ENCODE measurements around the gene IP6K1.
"Not testable (repeated sequence)": the region's sequence is repeated elsewhere in the genome, so short reads cannot be mapped to it uniquely, and the experiment has no call there.

The IP6K1 gene

GRCh38 chr3:49761661-49762060, 24.7 kb downstream of the IP6K1 start:
- no peak for DNase-seq

DNA sequence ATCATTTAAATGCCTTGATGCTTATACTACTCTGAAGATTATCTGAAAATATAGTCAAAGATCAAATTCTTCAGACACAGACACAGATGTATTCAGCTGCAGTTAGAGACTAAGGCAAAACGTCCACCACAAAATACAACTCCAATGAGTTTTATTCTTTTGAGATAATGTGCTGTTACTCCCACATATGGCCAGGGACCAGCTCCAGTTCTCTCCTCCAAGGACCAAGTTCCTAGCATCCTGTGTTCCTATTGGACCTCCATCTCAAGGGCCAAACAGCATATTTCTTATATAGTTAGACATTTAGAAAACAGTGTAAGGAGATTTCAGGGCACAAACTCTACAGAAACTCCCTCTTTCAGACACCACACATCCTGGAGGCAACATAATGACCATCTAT, 27.1 kb downstream of the IP6K1 start:
- DNase-seq = no peak

DNA sequence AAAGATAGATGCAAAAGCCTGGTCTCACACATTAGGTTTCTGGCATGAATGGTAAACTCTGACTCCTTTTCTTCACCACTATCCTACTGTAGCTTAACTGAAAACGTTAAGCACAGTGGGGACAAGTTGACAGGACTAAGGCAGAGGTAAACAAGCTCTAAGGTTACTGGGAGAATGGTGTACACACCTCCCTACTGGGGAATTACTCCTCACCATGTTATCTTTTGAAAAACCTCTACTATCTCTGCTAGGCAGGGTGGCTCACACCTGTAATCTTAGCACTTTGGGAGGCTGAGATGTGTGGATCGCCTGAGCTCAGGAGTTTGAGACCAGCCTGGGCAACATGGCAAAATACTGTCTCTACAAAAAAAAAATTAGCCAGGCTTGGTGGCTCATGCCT, 29.1 kb downstream of the IP6K1 start:
- DNase-seq = no peak

DNA sequence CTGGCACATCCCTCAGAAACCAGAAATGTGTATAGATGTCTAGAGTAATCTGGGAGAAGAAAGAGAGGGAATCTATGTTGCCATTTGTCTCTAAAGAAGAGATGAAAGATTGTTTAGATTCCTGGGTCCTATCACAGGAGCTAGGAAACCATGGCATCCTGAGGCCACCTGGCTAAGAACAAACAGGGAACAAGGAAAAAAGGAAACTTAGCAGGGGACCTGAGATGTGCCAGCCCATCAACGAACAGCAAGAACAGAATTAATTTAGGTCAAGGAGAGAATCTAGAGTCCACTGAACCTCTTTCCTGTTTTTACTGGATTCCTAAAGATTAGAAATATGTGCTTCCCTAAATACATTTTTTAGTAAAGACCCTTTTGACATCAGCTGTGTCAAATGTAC, 30.3 kb downstream of the IP6K1 start:
- no peak for DNase-seq

DNA sequence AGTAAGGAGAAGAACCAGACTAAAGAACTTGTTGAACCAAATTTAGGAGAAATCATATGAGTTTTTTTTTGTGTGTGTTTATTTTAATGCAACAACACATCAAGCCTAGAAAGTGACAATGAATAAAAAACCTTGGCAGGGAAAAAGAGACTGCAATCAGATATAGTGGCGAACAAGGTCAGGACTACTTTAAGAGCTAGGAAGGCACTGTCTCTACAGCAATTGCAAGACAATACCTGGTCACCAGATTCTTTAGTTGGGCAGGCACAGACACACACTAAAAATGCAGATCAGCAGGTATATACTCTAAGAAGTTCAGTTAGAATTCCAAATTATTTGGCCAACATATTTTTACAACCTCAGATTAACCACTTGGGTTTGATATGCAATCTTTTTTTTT, 31.8 kb downstream of the IP6K1 start:
- DNase-seq = no peak

DNA sequence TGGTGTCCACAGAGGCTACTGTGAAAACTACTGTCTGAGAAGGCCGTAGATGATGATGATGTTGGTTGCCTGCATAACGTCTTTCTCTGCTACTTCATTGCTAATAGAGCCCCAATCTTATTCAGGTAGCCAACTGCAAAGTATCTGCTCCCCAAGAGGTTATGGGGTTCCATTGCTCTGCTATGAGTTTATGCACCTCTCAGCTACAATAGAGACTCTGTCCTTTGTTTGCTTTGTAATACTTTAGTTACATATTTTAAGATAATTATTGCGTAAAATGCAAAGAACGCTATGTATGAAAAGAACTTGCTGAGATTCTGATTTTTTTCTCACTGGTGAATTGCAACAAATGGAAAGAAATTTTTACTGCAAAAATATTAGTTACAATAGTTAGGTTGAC, 34.8 kb downstream of the IP6K1 start:
- no peak for DNase-seq

DNA sequence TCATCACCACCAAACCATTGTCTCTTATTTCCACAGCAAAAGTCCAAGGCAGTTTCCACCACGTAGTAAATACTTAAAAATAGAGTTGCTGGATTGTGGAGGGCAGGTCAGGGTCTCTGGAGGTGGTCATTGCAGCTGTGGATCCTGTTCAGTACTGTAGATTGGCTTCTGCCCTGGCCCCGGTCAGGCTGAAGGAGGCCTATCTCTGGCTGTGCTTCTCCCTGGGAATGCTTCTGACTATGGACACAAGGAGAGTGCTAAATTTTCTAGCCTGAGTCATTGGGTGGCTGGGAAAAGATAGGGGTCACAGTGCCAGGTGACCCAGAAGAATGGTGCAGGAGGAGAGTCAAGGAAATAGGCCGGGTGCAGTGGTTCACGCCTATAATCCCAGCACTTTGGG, 36.3 kb downstream of the IP6K1 start:
- no peak for DNase-seq

- not testable (repeated sequence) for DNase-seq
Measured at GRCh38 chr3:49748874-49749273, 37.5 kb downstream of the IP6K1 start.

DNA sequence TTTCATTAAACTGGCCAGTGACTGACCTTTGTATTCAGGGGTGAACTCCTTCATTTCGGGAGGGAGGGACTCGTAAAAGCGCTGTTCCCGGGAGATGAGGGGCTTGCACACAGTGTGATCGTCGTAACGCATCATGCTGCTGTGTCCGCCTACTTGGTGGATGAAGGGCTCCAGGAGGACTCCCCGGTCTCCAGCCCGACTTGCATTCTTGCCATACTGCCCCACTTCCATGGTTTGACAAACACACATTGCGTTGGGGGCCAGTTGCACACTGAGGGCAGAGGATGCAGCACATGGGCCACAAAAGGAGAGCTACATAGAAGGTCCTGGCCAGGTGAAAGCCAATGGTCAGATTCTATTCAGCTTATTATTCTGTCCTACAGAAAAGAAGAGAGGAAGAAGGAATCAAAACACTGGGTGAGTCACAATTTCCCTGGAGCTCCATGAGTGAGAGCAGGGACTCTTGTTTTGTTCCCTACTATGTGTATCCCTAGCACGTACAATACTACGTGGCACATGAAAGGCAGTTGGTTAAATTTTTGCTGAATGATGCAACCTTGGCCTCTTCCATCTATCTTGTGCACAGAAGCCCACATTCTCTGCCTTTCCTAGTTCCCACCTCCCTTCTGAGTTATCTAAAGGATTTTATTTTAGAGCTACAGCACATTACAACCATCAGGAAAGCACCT, 38.4 kb downstream of the IP6K1 start:
- peak; percentile 23 for DNase-seq

DNA sequence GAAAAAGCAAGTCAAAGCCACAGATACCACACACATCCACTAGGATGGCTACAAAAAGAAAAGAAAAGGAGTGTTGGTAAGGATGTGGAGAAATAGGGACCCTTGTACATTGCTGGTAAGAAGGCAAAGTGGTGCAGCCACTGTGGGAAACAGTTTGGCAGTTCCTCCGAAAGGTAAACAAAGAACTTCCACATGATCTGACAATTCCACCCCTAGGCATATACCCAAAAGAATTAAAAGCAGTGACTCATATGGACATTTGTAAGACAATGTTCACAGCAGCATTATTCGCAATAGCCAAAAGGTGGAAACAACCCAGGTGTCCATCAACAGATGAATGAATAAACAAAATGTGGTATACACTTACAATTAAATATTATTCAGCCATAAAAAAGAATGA, 40.4 kb downstream of the IP6K1 start:
- DNase-seq = no peak

- DNase-seq = no peak
Measured at GRCh38 chr3:49740427-49740826, 45.9 kb downstream of the IP6K1 start.

- no peak for DNase-seq
Measured at GRCh38 chr3:49738067-49738713, 48.2 kb downstream of the IP6K1 start.

DNA sequence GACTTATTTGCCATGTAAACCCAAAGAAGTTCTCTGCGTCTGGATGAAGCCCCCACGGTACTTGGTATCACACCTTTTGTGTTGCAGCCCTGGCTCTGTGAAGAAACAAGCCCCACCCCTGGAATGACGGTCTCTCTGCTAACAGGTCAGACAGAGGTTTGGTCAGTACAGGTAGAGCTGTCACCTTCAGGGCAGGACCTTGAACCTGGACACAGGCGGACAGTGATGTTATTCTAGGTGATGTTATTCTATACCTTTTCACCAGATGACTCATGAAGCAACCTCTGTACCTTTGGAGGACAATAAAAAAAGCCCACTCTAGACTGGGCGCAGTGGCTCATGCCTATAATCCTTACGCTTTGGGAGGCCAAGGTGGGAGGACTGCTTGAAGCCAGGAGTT, 51.6 kb downstream of the IP6K1 start:
- no peak for DNase-seq

- no peak for DNase-seq
Measured at GRCh38 chr3:49733551-49733950, 52.8 kb downstream of the IP6K1 start.

- no peak for DNase-seq
Measured at GRCh38 chr3:49732597-49732996, 53.7 kb downstream of the IP6K1 start.

GRCh38 chr3:49729966-49730609, 56.3 kb downstream of the IP6K1 start:
- DNase-seq = no peak

GRCh38 chr3:49727924-49728361, 58.4 kb downstream of the IP6K1 start:
- DNase-seq = no peak

DNA sequence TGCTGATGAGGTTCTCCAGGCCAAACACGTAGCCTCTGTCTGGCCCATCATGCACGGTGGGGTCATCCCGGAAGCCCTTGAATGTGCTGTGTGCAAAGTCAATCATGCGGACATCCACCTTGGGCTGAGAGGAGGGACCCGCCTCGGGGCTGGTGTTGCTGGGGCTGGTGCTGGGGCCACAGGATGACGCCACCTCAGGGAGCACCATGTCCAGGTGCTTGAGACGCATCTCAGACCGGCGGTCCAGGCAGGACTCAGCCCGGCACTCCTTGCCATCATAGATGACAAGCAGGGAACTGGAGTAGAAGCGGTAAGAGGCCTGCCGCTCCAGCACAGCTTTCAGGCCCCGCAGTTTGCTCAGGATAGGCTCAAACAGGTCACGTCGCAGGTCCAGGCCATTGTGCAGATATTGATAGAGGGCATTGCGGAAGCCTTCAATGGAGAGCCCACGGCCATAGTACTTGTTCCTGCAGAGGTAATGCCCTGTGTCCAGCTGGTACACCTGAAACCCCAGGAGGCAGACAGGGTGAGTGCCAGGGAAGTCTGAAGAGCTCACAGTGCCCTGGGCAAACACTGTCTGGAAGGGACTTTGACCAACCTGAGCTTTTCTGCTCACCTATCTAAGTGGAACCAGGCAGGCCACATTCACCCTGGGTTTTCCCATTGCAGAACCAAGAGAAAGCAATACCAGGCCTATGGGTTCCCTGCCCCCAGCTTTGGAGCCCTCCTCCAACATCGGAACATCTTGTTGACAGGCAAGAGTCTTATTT, 59.0 kb downstream of the IP6K1 start:
- DNase-seq = no peak

DNA sequence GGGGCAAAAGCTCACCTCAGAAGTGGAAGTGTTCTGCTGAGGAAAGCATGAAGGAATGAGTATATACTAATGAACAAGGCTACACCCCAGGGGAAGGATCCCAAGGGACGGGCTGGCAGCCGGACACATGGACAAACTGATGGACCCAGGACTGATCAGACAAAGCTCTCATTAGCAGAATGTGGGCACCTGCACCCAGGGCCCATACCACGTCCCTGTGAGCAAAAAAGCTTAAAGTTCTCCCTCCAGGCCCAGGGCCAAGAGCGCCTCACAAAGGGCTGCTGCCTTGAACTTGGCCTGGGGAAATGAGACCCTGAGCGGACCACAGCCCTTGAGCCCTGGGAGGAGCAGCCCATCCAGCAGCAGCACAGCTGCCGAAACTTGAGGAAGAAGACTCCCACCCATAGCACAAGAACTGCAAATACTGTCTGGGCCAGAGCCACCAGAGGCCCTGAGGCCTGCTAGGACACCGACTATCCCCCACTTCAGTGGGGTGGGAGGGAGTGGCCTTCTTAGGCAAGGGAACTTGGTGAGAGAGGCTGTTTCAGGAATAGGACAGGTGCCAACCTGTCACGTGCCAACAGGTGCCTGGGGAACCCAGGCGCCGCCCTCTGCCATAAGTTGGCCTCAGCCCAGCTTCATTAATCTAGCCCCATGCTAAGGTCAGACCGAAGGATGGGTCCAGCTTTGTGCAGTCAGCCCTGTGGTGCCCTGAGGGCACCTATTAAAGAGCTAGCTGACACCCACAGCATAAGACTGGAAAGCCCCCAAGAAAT, 60.2 kb downstream of the IP6K1 start:
- DNase-seq = no peak

DNA sequence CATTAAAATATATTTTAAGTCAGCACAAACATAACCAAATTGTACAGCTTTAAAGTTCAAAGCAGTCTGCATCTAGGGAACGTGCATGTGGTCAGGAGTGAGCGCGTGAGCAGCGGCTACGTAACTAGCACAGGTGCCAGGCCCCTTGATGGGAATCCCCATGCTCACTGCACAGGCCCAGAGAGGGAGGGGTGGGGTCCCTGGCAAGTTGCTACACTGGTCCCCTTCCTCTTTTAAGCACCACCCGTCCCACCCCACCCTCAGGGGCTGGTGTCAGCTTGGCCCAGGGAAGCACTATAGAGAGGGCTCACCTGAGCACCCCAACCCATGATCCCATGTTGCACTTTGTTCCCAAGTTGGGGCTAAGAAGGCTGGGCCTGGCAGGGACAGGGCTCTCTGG, 61.8 kb downstream of the IP6K1 start:
- no peak for DNase-seq

DNA sequence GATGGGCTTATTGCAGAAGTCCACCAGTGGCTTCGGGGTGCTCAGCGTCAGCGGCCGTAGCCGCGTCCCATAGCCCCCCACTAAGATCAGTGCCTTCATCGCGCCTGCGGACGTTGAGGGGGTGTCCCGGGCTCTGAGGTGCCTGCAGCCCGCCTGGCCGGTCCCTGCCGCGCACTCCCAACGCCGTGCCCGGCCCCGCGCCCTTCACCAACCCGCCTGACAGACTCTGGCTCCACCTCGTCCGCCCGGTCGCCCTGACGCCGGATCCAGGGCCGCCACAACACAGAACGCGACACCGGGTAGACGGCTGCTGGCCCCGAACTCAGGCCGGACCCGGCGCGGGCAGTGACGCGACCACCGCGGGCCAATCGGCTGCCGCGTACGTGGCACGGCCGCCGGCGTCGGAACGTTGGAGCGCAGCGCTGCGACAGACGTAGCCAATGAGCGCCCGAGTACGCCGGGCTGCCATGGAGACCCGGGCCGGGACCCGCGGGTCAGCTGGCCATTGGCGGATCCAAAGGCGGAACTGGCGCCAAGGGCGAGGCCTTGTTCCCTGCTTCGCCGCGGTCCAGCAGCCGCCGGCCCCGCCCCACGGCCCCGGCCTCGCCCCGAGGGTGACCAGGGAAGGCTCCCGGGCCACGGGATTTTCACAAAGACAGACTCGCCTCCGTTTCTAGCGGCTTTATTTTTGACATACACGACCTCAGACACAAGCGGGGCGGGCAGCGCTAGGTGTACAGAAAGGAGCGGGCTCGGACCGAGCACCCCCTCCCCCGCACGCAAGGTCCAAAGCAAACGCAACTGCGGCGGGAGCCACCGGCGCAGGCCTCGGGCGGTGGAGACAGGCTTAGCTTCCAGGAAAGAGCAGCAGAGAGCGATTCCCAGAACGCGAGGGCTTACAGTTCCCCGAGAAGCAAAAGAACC, 62.5 kb downstream of the IP6K1 start, which contains the start of gene GMPPB:
Gene GMPPB, minus strand, starts transcription at position 324 of the 924 bp plus-strand sequence. Its CDS starts 225 bp downstream, at position 99.
- peak; percentile 95 for DNase-seq

DNA sequence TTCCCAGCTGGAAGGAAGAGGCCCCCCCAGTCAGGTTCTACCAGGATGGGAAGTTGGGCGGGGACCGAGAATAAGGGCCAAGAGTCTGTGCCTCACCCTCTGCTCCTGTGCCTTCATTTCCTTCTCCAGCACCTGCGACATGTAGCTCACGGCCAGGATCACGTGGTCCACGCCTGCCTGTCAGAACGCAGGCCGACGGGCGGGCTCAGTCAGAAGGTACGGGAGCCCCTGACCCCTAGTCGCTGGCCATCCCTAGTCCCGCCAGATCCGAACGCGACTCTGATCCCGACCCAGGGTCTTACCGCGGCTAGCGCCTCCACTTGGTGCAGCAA, 63.1 kb downstream of the IP6K1 start:
- no peak for DNase-seq
